GM23338 (cell line): ENCODE measurements around the gene KCNQ5. TPM values are rescaled to one million over a fixed set of nuclear protein-coding genes. Genes with fewer than 3 reads are reported as not detected.

Source experiments
- ATAC-seq: fragments of 200-7000 bp; cut with Tn5 transposase; 3 replicates; pipeline ENCODE4 v1.9.1; 2020
- DNase-seq: peaks from one replicate; pipeline ENCODE4 v3.0.0-alpha.2; 2015; ENCODE audit warnings: low spot score
- H2AFZ ChIP-seq: fragments of 200-600 bp; sonication (generic); 2 replicates; pipeline ENCODE4 v1.8.0; 2016; ENCODE audit warnings: antibody characterized with exemption, mild to moderate bottlenecking, moderate library complexity
- H3F3A ChIP-seq: fragments of 200-600 bp; sonication (generic); replicated peaks from 2 replicates; pipeline ENCODE4 v1.8.0; 2017; ENCODE audit warnings: antibody characterized with exemption, mixed run types, low read depth
- H3K27ac ChIP-seq: fragments of 200-600 bp; sonication (generic); 2 replicates; pipeline ENCODE4 v1.6.1; 2016; ENCODE audit warnings: low read depth
- H3K27me3 ChIP-seq: fragments of 200-600 bp; sonication (generic); 2 replicates; pipeline ENCODE4 v1.8.0; 2016; ENCODE audit warnings: mild to moderate bottlenecking, mixed run types, moderate library complexity; ENCODE audit not compliant: insufficient read depth
- H3K36me3 ChIP-seq: fragments of 200-600 bp; sonication (generic); 2 replicates; pipeline ENCODE4 v1.8.0; 2016; ENCODE audit warnings: mild to moderate bottlenecking; ENCODE audit not compliant: insufficient read depth
- H3K4me1 ChIP-seq: fragments of 200-600 bp; sonication (generic); 2 replicates; pipeline ENCODE4 v1.8.0; 2016; ENCODE audit warnings: mild to moderate bottlenecking, moderate library complexity; ENCODE audit not compliant: insufficient read depth
- H3K4me2 ChIP-seq: fragments of 200-600 bp; sonication (generic); 2 replicates; pipeline ENCODE4 v1.7.1; 2017; ENCODE audit warnings: mixed run types
- H3K4me3 ChIP-seq: fragments of 200-600 bp; sonication (generic); 2 replicates; pipeline ENCODE4 v1.6.1; 2016; ENCODE audit warnings: mixed run types
- H3K79me2 ChIP-seq: fragments of 200-600 bp; sonication (generic); replicated peaks from 2 replicates; pipeline ENCODE4 v1.8.0; 2017; ENCODE audit warnings: mild to moderate bottlenecking; ENCODE audit not compliant: insufficient read depth
- H3K9me2 ChIP-seq: fragments of 200-600 bp; sonication (generic); 2 replicates; pipeline ENCODE4 v1.8.0; 2017; ENCODE audit not compliant: insufficient read depth
- H4K20me1 ChIP-seq: fragments of 200-600 bp; sonication (generic); replicated peaks from 2 replicates; pipeline ENCODE4 v1.8.0; 2017; ENCODE audit warnings: mild to moderate bottlenecking; ENCODE audit not compliant: insufficient read depth
- H3K27ac Mint-ChIP-seq: 2 replicates; pipeline ENCODE4 v1.8.0; 2020; ENCODE audit warnings: inconsistent platforms, mild to moderate bottlenecking, moderate library complexity, mixed read lengths
- H3K27me3 Mint-ChIP-seq: 3 replicates; pipeline ENCODE4 v1.8.0; 2022; ENCODE audit warnings: low read depth, mild to moderate bottlenecking, moderate library complexity, mixed read lengths, inconsistent platforms; ENCODE audit not compliant: insufficient read depth, poor library complexity
- H3K36me3 Mint-ChIP-seq: 3 replicates; pipeline ENCODE4 v1.8.0; 2021; ENCODE audit warnings: low read depth, mild to moderate bottlenecking, inconsistent platforms, moderate library complexity, mixed read lengths
- H3K4me1 Mint-ChIP-seq: 3 replicates; pipeline ENCODE4 v1.8.0; 2020; ENCODE audit warnings: mild to moderate bottlenecking, inconsistent platforms, mixed read lengths
- H3K4me3 Mint-ChIP-seq: 3 replicates; pipeline ENCODE4 v1.8.0; 2021; ENCODE audit warnings: moderate library complexity, mild to moderate bottlenecking, inconsistent platforms, mixed read lengths
- H3K9me3 Mint-ChIP-seq: 3 replicates; pipeline ENCODE4 v1.8.0; 2020; ENCODE audit warnings: moderate library complexity, mild to moderate bottlenecking, inconsistent platforms, mixed read lengths
- CREB1 ChIP-seq: fragments of 250-450 bp; sonication (Bioruptor Pico); IDR thresholded peaks from 2 replicates; pipeline ENCODE4 v1.5.0; 2020; ENCODE audit warnings: low read depth, mild to moderate bottlenecking, moderate library complexity
- CTCF ChIP-seq, 2 experiments: fragments of 200-600 bp in 1 of 2; sonication (generic) in 1 of 2; conservative IDR thresholded peaks; 2 replicates each; pipeline versions ENCODE4 v1.5.1 to v1.6.1; 2016 to 2017; ENCODE audit warnings: antibody characterized with exemption in 2 of 2, low read depth in 2 of 2, mild to moderate bottlenecking in 2 of 2, moderate library complexity in 1 of 2
- ETS1 ChIP-seq: IDR thresholded peaks from 2 replicates; pipeline ENCODE4 v1.6.1; 2016; ENCODE audit warnings: antibody characterized with exemption
- EZH2 ChIP-seq: fragments of 200-600 bp; sonication (generic); IDR thresholded peaks from one replicate; pipeline ENCODE4 v1.8.0; 2017; ENCODE audit warnings: antibody characterized with exemption, mild to moderate bottlenecking, low read depth; ENCODE audit not compliant: unreplicated experiment
- EZH2phosphoT487 ChIP-seq: fragments of 200-600 bp; sonication (generic); IDR thresholded peaks from one replicate; pipeline ENCODE4 v1.8.1; 2018; ENCODE audit warnings: antibody characterized with exemption; ENCODE audit not compliant: unreplicated experiment
- JUNB ChIP-seq: IDR thresholded peaks from one replicate; pipeline ENCODE4 v1.6.1; 2016; ENCODE audit warnings: antibody characterized with exemption; ENCODE audit not compliant: unreplicated experiment
- NANOG ChIP-seq: IDR thresholded peaks from 2 replicates; pipeline ENCODE4 v1.6.1; 2016; ENCODE audit warnings: antibody characterized with exemption, borderline replicate concordance
- POLR2AphosphoS5 ChIP-seq: IDR thresholded peaks from 2 replicates; pipeline ENCODE4 v1.6.1; 2016; ENCODE audit warnings: antibody characterized with exemption, low read depth
- REST ChIP-seq: IDR thresholded peaks from one replicate; pipeline ENCODE4 v1.6.1; 2018; ENCODE audit warnings: antibody characterized with exemption; ENCODE audit not compliant: unreplicated experiment
- STAT1 ChIP-seq: IDR thresholded peaks from one replicate; pipeline ENCODE4 v1.6.1; 2016; ENCODE audit warnings: antibody characterized with exemption; ENCODE audit not compliant: unreplicated experiment
- ZNF114 ChIP-seq: fragments of 250-450 bp; sonication (Bioruptor Pico); IDR thresholded peaks from 2 replicates; pipeline ENCODE4 v1.5.0; 2020; ENCODE audit warnings: mild to moderate bottlenecking, moderate library complexity
- ZNF331 ChIP-seq: fragments of 250-450 bp; sonication (Bioruptor Pico); IDR thresholded peaks from 2 replicates; pipeline ENCODE4 v1.5.0; 2020; ENCODE audit warnings: low read depth, mild to moderate bottlenecking, moderate library complexity
- ZNF462 ChIP-seq: fragments of 250-450 bp; sonication (Bioruptor Pico); IDR thresholded peaks from 2 replicates; pipeline ENCODE4 v1.5.0; 2020; ENCODE audit warnings: mild to moderate bottlenecking, moderate library complexity
- polyA plus RNA-seq: library from polyadenylated mRNA; unstranded; fragments of >200 nt; fragmentation: Nextera tagmentation; extraction: Ambion mirVana; gene quantifications from 2 replicates; pipeline ENCODE4 v1.2.1, GENCODE V29; 2016
- total RNA-seq: library from RNA; depleted of rRNA; stranded (reverse); fragments of >200 nt; shearing (Covaris generic); gene quantifications from 2 replicates; pipeline ENCODE4 v1.2.3, GENCODE V29; 2014

The KCNQ5 gene
- total and polyA plus RNA-seq, 2 experiments from 2014 or later = 0.68 to 0.87 TPM

GRCh38 chr6:72776456-72776855, 154.6 kb downstream of the KCNQ5 start:
- H3K9me2 ChIP-seq = no peaks in the 10 kb centered on the region; the same call in 1 of the 2 replicates
- DNase-seq (no peak), ATAC-seq (no peak)
- H3K4me1 ChIP-seq = no peaks in the 10 kb centered on the region
- no peak overlapping the region for H2AFZ ChIP-seq
- no peaks in the 10 kb centered on the region for H4K20me1 ChIP-seq
- no peaks in the 10 kb centered on the region for H3K79me2 ChIP-seq
- no peaks in the 10 kb centered on the region for H3K36me3 ChIP-seq
- TF ChIP-seq JUNB (no peak), CTCF (conservative IDR thresholded peaks at IDR 0.05; ENCODE audit: low read depth in 2 of 2) (no peak), EZH2 (no peak), REST (no peak), EZH2phosphoT487 (no peak), POLR2AphosphoS5 (no peak), CREB1 (CRISPR knock-in tag) (no peak), NANOG (no peak), ZNF114 (CRISPR knock-in tag) (no peak), STAT1 (no peak), ZNF462 (CRISPR knock-in tag) (no peak), ZNF331 (CRISPR knock-in tag) (no peak), ETS1 (no peak)
- H3F3A ChIP-seq = no peaks in the 10 kb centered on the region
- Mint-ChIP-seq H3K4me1 (peaks cover 4% of the 10 kb centered on the region; the same call in 1 of the 3 replicates), H3K36me3 (no peaks in the 10 kb centered on the region), H3K4me3 (no peak overlapping the region), H3K9me3 (no peaks in the 10 kb centered on the region), H3K27me3 (no peaks in the 10 kb centered on the region), H3K27ac (no peak overlapping the region)
- no peak overlapping the region for H3K4me3 ChIP-seq
- H3K27ac ChIP-seq = no peak overlapping the region
- H3K4me2 ChIP-seq = no peak overlapping the region
- no peaks in the 10 kb centered on the region for H3K27me3 ChIP-seq
